H1 (cell line): Measurements from ENCODE around the gene KIF26B. TPM values are rescaled to one million over a fixed set of nuclear protein-coding genes. Genes with fewer than 3 reads are reported as not detected.

ENCODE experiments used
- CTCF ChIA-PET: fragments of 300-600 bp; sonication (Branson Sonifier 250); formaldehyde crosslinking; loops from one replicate; lab custom pipeline; 2021; ENCODE audit not compliant: partially characterized antibody; lab: Charles Lee
- POLR2A ChIA-PET: fragments of 300-600 bp; sonication (Branson Sonifier 250); formaldehyde crosslinking; loops from one replicate; lab custom pipeline; 2021; ENCODE audit warnings: inconsistent platforms; ENCODE audit not compliant: partially characterized antibody; lab: Charles Lee
- DNase-seq, 2 experiments: peaks; one replicate each; pipeline versions ENCODE4 v3.0.0 to v3.0.0-alpha.2; 2010 to 2022; ENCODE audit warnings: low spot score in 2 of 2, low read depth in 1 of 2, mixed read lengths in 1 of 2
- FAIRE-seq: peaks from 2 replicates; lab custom pipeline; 2011; peaks lifted over from hg19 to GRCh38; lab: Jason Lieb, UNC
- H2AFZ ChIP-seq: 2 replicates; pipeline ENCODE4 v1.8.1; 2012; ENCODE audit warnings: low read length, inconsistent platforms
- H2AK5ac ChIP-seq: 2 replicates; pipeline ENCODE4 v1.6.1; 2013; ENCODE audit warnings: low read depth, low read length
- H2BK120ac ChIP-seq: replicated peaks from 2 replicates; pipeline ENCODE3; 2013; ENCODE audit warnings: low read depth, low read length, inconsistent platforms
- H2BK12ac ChIP-seq: 2 replicates; pipeline ENCODE4 v1.6.1; 2013; ENCODE audit warnings: low read depth, low read length
- H2BK15ac ChIP-seq: 2 replicates; pipeline ENCODE4 v1.6.1; 2013; ENCODE audit warnings: low read length
- H2BK20ac ChIP-seq: 2 replicates; pipeline ENCODE4 v1.6.1; 2013; ENCODE audit warnings: low read length
- H2BK5ac ChIP-seq: 2 replicates; pipeline ENCODE4 v1.6.1; 2013; ENCODE audit warnings: low read depth, low read length
- H3K14ac ChIP-seq: 2 replicates; pipeline ENCODE4 v1.6.1; 2013; ENCODE audit warnings: inconsistent platforms; ENCODE audit not compliant: insufficient read length
- H3K18ac ChIP-seq: 2 replicates; pipeline ENCODE4 v1.6.1; 2013; ENCODE audit warnings: low read length; ENCODE audit errors: extremely low read depth
- H3K23ac ChIP-seq: 2 replicates; pipeline ENCODE4 v1.6.1; 2013; ENCODE audit warnings: inconsistent platforms; ENCODE audit not compliant: insufficient read length
- H3K23me2 ChIP-seq: 2 replicates; pipeline ENCODE4 v1.6.1; 2013; ENCODE audit warnings: low read depth, low read length
- H3K27ac ChIP-seq: 2 replicates; pipeline ENCODE4 v1.6.1; 2011; ENCODE audit warnings: low read depth, low read length, inconsistent platforms
- H3K27me3 ChIP-seq, 4 experiments: replicated peaks in 1 of 4; 1 replicate in 1 of 4; 2 replicates in 3 of 4; pipeline versions ENCODE4 v1.6.1 to v1.8.1; 2011 to 2013; ENCODE audit warnings: low read length in 3 of 4, mild to moderate bottlenecking in 3 of 4, inconsistent platforms in 2 of 4, mixed read lengths in 2 of 4, moderate library complexity in 1 of 4; ENCODE audit not compliant: control insufficient read depth in 3 of 4, insufficient read depth in 3 of 4; ENCODE audit errors: extremely low read depth in 1 of 4
- H3K36me3 ChIP-seq, 4 experiments: 2 replicates each; pipeline versions ENCODE4 v1.6.1 to v1.8.1; 2011 to 2013; ENCODE audit warnings: mild to moderate bottlenecking in 4 of 4, low read length in 3 of 4, moderate library complexity in 2 of 4, control low read depth in 1 of 4, inconsistent platforms in 1 of 4; ENCODE audit not compliant: insufficient read depth in 4 of 4, control insufficient read depth in 2 of 4
- H3K4ac ChIP-seq: replicated peaks from 2 replicates; pipeline ENCODE3; 2013; ENCODE audit warnings: low read length, low read depth, mixed read lengths, inconsistent platforms; ENCODE audit not compliant: insufficient read length
- H3K4me1 ChIP-seq, 4 experiments: replicated peaks in 1 of 4; 1 replicate in 1 of 4; 2 replicates in 3 of 4; pipeline versions ENCODE4 v1.6.1 to v1.8.1; 2011 to 2013; ENCODE audit warnings: low read length in 3 of 4, inconsistent platforms in 2 of 4, mixed read lengths in 1 of 4; ENCODE audit not compliant: insufficient read depth in 4 of 4, control insufficient read depth in 3 of 4
- H3K4me2 ChIP-seq, 2 experiments: 2 replicates each; pipeline versions ENCODE4 v1.6.1 to v1.8.1; 2011 to 2013; ENCODE audit warnings: low read depth in 2 of 2, low read length in 2 of 2, control low read depth in 1 of 2, inconsistent platforms in 1 of 2, mild to moderate bottlenecking in 1 of 2; ENCODE audit not compliant: insufficient read depth in 1 of 2
- H3K4me3 ChIP-seq, 4 experiments: fragments of 200-600, 300-600 bp in 1 of 4; sonication (generic), shearing (Covaris generic), sonication (Bioruptor Twin) in 1 of 4; 2 replicates each; pipeline versions ENCODE4 v1.5.1 to v1.8.1; 2011 to 2016; ENCODE audit warnings: low read length in 4 of 4, low read depth in 3 of 4, control low read depth in 2 of 4, inconsistent platforms in 2 of 4, mild to moderate bottlenecking in 2 of 4, mixed read lengths in 1 of 4, moderate library complexity in 1 of 4; ENCODE audit not compliant: insufficient read depth in 2 of 4; ENCODE audit errors: extremely low read depth in 1 of 4
- H3K56ac ChIP-seq: replicated peaks from 2 replicates; pipeline ENCODE3; 2013; ENCODE audit warnings: low read depth, mild to moderate bottlenecking, mixed read lengths, low read length, inconsistent platforms; ENCODE audit not compliant: insufficient read length
- H3K79me1 ChIP-seq: 2 replicates; pipeline ENCODE4 v1.6.1; 2013; ENCODE audit warnings: low read depth, low read length, control low read depth
- H3K79me2 ChIP-seq, 2 experiments: 2 replicates each; pipeline versions ENCODE4 v1.6.1 to v1.8.1; 2012 to 2013; ENCODE audit warnings: low read length in 2 of 2, mild to moderate bottlenecking in 2 of 2, inconsistent platforms in 1 of 2; ENCODE audit not compliant: insufficient read depth in 2 of 2, control insufficient read depth in 1 of 2
- H3K9ac ChIP-seq, 4 experiments: replicated peaks in 1 of 4; 1 replicate in 1 of 4; 2 replicates in 3 of 4; pipeline versions ENCODE4 v1.6.1 to v1.8.1; 2011 to 2013; ENCODE audit warnings: low read depth in 3 of 4, low read length in 3 of 4, control low read depth in 2 of 4, mild to moderate bottlenecking in 2 of 4, moderate library complexity in 2 of 4, inconsistent platforms in 1 of 4; ENCODE audit errors: extremely low read depth in 1 of 4
- H3K9me3 ChIP-seq, 2 experiments: 2 replicates each; pipeline versions ENCODE4 v1.6.1 to v1.8.1; 2012 to 2013; ENCODE audit warnings: mild to moderate bottlenecking in 2 of 2, moderate library complexity in 2 of 2, control low read depth in 1 of 2, inconsistent platforms in 1 of 2, low read depth in 1 of 2, low read length in 1 of 2, mixed read lengths in 1 of 2; ENCODE audit not compliant: insufficient read depth in 2 of 2
- H4K20me1 ChIP-seq, 2 experiments: replicated peaks in 1 of 2; 2 replicates each; pipeline versions ENCODE3 to v1.8.1; 2011 to 2013; ENCODE audit warnings: inconsistent platforms in 2 of 2, low read length in 2 of 2, mild to moderate bottlenecking in 1 of 2; ENCODE audit not compliant: insufficient read depth in 2 of 2, control insufficient read depth in 1 of 2
- H4K5ac ChIP-seq: 2 replicates; pipeline ENCODE4 v1.6.1; 2013; ENCODE audit warnings: low read length, low read depth, mixed read lengths, inconsistent platforms; ENCODE audit not compliant: insufficient read length
- H4K8ac ChIP-seq: 2 replicates; pipeline ENCODE4 v1.8.0; 2013; ENCODE audit warnings: mild to moderate bottlenecking, moderate library complexity, low read length, inconsistent platforms; ENCODE audit not compliant: insufficient read depth; ENCODE audit errors: extremely low read depth
- H4K91ac ChIP-seq: replicated peaks from 2 replicates; pipeline ENCODE3; 2013; ENCODE audit warnings: low read length, mixed read lengths, inconsistent platforms; ENCODE audit not compliant: insufficient read length
- CEBPB ChIP-seq: IDR thresholded peaks from 2 replicates; pipeline ENCODE4 v1.6.1; 2012; ENCODE audit warnings: low read depth, low read length
- EGR1 ChIP-seq: IDR thresholded peaks from 2 replicates; pipeline ENCODE4 v1.6.1; 2011; ENCODE audit warnings: low read depth, low read length, borderline replicate concordance
- NANOG ChIP-seq: IDR thresholded peaks from 2 replicates; pipeline ENCODE4 v1.6.1; 2011; ENCODE audit warnings: low read length, low read depth, mild to moderate bottlenecking, inconsistent platforms; ENCODE audit not compliant: insufficient read depth, poor library complexity, severe bottlenecking
- RFX5 ChIP-seq: IDR thresholded peaks from 2 replicates; pipeline ENCODE4 v1.6.1; 2011; ENCODE audit warnings: low read depth, low read length, improper control_type of control experiment, borderline replicate concordance
- SP4 ChIP-seq: IDR thresholded peaks from 2 replicates; pipeline ENCODE4 v1.6.1; 2012; ENCODE audit warnings: low read length, inconsistent platforms
- TEAD4 ChIP-seq: IDR thresholded peaks from 2 replicates; pipeline ENCODE4 v1.6.1; 2012; ENCODE audit warnings: low read depth, low read length, inconsistent platforms, mixed read lengths
- WGBS, 2 experiments: shearing (Covaris generic) in 1 of 2; methylation state at CpG; one replicate each; pipeline versions ENCODE4 v1.1.6 to v1.1.7; 2013 to 2015; ENCODE audit warnings: low lambda C conversion rate in 2 of 2, mixed read lengths in 2 of 2, inconsistent platforms in 1 of 2, low coverage in 1 of 2, missing lambda C conversion rate in 1 of 2; ENCODE audit not compliant: insufficient replicate concordance in 2 of 2, insufficient coverage in 1 of 2, insufficient read length in 1 of 2; ENCODE audit errors: extremely low coverage in 1 of 2, missing lambda C conversion rate in 1 of 2; 5-methylcytosine and 5-hydroxymethylcytosine counted together
- polyA plus RNA-seq, 7 experiments: library from polyadenylated mRNA; depleted of rRNA in 3 of 7; stranded (reverse) in 5 of 7; unstranded in 2 of 7; fragments of >200 nt in 5 of 7; fragments of 200-250 nt in 2 of 7; gene quantifications; 1 replicate in 5 of 7; 2 replicates in 1 of 7; 4 replicates in 1 of 7; pipeline versions ENCODE4 v1.2.1 to v1.2.3, GENCODE V29; 2011 to 2013; ENCODE audit warnings: missing spikeins in 2 of 7, mixed read lengths in 2 of 7
- total RNA-seq: library from RNA; stranded (reverse); fragmentation: NEBNext Ultra II Directional; extraction: Animal tissue kit (Norgen Biotek cat#: 25700); gene quantifications from 2 replicates; pipeline ENCODE4 v1.2.1, GENCODE V29; 2021
- TF ChIP-seq, protein P1 (sequence below): IDR thresholded peaks from 2 replicates; pipeline ENCODE4 v1.6.1; 2011; ENCODE audit warnings: low read length, improper control_type of control experiment

Gene KIF26B
- total and polyA plus RNA-seq, 2 of the 8 experiments (the other 6 are each of a cell fraction or from before 2014, with no cell fraction given), result 0.06 to 0.28 TPM

DNA sequence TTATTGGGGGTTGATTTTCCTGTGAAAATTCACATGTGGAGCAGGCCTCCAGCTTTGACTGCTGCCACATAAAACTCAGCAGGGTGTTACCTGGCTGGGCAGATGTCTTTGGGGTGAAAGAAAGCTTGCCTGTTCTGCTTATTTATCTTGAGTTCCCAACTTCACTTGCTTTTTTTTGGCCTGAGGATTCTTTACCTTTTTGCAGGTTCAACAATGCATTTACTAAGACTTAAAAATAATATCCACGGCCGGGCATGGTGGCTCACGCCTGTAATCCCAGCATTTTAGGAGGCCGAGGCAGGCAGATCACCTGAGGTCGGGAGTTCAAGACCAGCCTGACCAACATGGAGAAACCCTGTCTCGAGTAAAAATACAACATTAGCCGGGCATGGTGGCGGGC lies 509.1 kb downstream of the KIF26B start:
- Histone ChIP-seq H2BK120ac (no peak overlapping the region), H3K27ac (no peak overlapping the region), H4K91ac (no peak overlapping the region), H3K23ac (no peak overlapping the region), H2BK5ac (no peak overlapping the region), H3K36me3 (no peaks in the 10 kb centered on the region), H3K4me1 (no peaks in the 10 kb centered on the region), H3K4me3 (no peak overlapping the region), H2BK15ac (no peak overlapping the region), H4K5ac (no peak overlapping the region), H3K79me1 (no peaks in the 10 kb centered on the region), H4K8ac (no peak overlapping the region), H3K27me3 (no peaks in the 10 kb centered on the region), H3K18ac (no peak overlapping the region), H2BK12ac (no peak overlapping the region), H3K23me2 (no peaks in the 10 kb centered on the region), H2AFZ (no peak overlapping the region), H3K14ac (no peak overlapping the region), H3K56ac (no peak overlapping the region), H2AK5ac (no peak overlapping the region), H3K4me2 (no peak overlapping the region), H3K79me2 (no peaks in the 10 kb centered on the region), H3K9me3 (no peaks in the 10 kb centered on the region), H3K9ac (no peak overlapping the region), H3K4ac (no peak overlapping the region), H4K20me1 (no peaks in the 10 kb centered on the region), H2BK20ac (no peak overlapping the region)
- FAIRE-seq, result no peak
- DNase-seq, result no peak
- 86% methylated on average over 4 of the region's 8 CpGs; no CpG with 5 or more reads in 1 of the 2 experiments for WGBS, 2 experiments
- TF ChIP-seq, protein P1, sequence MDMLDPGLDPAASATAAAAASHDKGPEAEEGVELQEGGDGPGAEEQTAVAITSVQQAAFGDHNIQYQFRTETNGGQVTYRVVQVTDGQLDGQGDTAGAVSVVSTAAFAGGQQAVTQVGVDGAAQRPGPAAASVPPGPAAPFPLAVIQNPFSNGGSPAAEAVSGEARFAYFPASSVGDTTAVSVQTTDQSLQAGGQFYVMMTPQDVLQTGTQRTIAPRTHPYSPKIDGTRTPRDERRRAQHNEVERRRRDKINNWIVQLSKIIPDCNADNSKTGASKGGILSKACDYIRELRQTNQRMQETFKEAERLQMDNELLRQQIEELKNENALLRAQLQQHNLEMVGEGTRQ, result no peak
- TF ChIP-seq RFX5 (no peak), CEBPB (no peak), TEAD4 (no peak), SP4 (no peak), EGR1 (no peak), NANOG (no peak)
- ChIA-PET CTCF (no interaction called here), POLR2A (no interaction called here)
